GM12873 (cell line): Measurements from ENCODE around the gene EFNB2.

Experiments
- TF ChIP-seq, protein P1 (sequence below): IDR thresholded peaks from 2 replicates; pipeline ENCODE4 v1.5.1; 2012; ENCODE audit warnings: low read depth, mild to moderate bottlenecking, moderate library complexity, low read length, control low read depth; ENCODE audit not compliant: insufficient read depth; ENCODE audit errors: missing control alignments

Gene EFNB2

DNA sequence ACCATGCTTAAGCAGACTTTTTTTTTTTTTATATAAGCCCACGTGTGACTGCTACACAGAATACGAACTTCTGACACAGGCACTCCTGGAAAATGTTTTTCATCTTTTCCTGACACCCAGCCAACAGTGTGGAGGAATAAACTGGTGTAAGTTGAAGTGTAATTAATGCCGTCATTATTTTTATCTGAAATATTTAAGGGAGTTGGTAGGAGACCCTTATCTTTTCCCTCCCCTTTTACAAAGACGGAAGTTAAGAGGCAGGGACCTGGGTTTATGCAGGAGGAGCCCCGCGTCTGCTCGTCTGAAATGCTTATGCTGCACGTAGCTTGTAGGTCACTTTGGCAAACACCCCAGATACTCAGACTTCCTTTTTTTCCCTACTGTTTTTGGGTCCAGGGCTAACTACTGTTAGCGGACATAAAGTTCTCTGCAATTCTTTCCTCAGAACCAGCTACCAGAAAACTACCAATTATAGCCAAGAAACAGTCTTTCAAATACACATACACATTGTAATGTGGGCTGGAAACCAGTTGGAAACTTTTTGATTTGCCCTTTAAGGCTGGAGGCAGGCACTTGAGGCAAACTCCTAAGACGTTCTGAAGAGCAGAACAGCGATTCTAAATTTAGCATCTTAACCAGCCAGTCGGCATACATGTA, 50.8 kb downstream of the EFNB2 start:
- TF ChIP-seq, protein P1, sequence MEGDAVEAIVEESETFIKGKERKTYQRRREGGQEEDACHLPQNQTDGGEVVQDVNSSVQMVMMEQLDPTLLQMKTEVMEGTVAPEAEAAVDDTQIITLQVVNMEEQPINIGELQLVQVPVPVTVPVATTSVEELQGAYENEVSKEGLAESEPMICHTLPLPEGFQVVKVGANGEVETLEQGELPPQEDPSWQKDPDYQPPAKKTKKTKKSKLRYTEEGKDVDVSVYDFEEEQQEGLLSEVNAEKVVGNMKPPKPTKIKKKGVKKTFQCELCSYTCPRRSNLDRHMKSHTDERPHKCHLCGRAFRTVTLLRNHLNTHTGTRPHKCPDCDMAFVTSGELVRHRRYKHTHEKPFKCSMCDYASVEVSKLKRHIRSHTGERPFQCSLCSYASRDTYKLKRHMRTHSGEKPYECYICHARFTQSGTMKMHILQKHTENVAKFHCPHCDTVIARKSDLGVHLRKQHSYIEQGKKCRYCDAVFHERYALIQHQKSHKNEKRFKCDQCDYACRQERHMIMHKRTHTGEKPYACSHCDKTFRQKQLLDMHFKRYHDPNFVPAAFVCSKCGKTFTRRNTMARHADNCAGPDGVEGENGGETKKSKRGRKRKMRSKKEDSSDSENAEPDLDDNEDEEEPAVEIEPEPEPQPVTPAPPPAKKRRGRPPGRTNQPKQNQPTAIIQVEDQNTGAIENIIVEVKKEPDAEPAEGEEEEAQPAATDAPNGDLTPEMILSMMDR: no peak

DNA sequence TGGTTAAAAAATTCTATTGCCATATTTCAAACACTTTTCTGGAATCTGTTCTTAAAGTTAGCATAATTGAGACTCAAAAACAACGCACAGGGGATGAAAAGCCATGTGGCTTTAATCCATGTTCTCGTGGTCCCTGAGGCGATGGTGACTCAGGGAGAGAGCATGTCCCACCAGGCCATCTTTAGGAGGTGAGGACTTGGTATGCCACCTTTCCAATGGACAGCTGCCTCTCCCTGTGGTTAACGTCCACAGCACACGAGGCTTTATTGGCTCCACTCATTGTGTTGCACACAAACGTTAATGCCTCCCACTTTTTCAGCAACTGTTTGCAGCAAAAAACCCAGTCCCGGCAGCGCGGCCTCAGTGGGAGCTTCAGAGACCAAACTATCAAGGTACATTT, 51.4 kb downstream of the EFNB2 start:
- TF ChIP-seq, protein P1: no peak

DNA sequence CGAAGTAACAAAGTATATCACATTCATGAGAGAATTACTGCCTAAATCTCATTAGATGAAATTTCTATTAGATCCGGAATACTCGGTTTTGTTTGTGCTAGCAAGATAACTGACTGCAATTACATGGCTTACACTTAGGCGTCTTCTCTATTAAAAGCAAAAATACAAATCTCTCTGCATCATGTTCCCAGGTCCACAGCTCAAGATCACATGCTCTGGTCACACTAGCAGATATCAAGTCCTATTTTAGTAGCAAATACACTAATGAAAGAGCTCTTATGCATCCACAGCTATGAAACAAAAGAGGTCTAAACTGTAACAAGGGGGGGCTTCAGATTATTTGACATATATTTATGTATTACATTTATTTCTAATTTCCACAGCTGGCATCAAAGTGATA, 53.5 kb downstream of the EFNB2 start:
- TF ChIP-seq, protein P1: no peak

DNA sequence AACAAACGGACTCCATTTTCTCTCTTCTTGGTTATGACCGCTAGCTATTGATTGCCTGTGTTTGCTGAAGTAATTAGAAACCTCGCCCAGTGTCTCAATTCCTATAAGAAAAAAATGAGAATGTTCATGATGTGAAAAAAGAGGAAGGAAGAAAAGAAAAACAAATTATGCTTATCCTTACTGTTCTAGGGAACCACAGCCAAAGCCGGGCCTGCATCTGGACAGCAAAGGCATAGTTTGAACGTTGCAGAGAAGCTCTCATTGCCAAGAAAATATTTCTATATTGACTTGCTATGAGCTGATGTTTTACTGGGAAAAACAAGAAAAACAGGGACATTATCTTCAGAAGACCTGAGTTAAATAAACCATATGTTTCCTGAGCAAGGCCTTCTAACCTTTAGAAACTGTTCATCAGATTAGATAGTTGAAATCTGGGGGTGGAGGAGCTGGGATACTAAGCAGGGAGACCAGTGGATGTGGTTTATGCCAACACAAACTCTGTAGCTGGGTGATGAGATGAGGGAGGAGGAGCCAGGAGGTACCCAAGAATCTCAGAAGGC, 55.0 kb downstream of the EFNB2 start:
- TF ChIP-seq, protein P1: no peak

DNA sequence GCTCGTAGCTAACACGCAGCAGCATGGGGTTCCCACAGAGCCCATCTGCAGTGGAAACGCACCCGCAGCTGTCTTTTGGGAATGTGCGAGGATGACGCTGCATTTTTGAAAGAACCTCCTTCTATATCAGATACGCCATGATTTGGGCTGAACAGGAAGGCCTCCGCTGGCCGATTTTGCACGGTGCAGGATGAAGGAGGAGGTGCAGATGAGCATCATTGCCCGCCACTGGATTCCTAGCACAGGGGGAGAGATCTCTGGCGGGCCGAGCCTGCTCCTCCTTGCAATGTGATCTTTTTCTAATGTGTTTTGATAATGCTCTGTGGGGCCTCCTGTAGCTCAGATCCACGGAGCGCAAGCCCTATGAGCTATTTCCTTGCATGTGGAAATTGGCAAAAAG, 55.5 kb downstream of the EFNB2 start:
- TF ChIP-seq, protein P1: no peak

DNA sequence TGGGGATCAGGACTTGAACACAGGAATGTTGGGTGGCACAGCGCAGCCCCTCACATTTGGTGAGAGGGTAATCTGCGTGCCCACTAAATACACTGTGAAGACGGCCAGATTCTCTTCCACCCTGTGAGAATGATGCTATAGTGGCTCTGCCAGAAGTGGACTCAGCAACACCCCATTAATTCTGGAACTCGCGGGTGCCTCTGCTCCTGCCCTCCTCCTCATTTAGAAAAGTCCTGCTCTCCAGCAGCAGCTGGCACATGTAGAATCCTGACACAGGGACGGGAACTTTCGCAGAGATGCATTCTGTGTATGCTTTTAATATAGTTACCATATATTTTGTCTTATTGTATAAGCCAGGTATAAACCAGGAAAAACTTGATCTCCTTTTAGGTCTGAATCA, 57.3 kb downstream of the EFNB2 start:
- TF ChIP-seq, protein P1: no peak

DNA sequence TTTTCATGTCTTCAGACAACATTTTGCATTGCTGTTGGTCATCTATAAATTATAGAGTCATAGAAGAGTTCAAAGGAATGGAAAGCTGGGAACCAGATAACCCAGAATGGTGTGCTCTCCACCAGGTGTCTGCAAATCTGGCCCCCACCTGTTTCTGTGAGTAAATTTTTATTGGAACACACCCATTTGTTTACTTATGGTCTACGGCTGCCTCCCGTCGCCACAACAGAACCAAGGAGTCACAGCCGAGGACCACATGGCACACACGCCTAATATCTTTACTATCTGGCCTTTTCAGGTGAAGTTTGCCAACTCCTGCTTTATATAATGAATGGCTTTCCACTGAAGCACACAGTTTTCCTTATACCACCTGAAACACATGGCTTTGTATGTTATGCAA, 58.2 kb downstream of the EFNB2 start:
- TF ChIP-seq, protein P1: no peak
